DMS53 treated with DMSO at 0.1 percent for 48 hours (cell line): Measurements from ENCODE around the gene SFI1.
"Not testable (repeated sequence)": the region's sequence is repeated elsewhere in the genome, so short reads cannot be mapped to it uniquely, and the experiment has no call there.

Experiments used
- DNase-seq: peaks from one replicate; lab custom pipeline; 2025; ENCODE audit not compliant: unreplicated experiment; lab: John Stamatoyannopoulos, UW

Gene SFI1

GRCh38 chr22:31496007-31496734 lies at the start of gene SFI1:
TSS of gene SFI1 (plus strand) at chr22:31496536. CDS start at chr22:31508285, 11,749 bp downstream.
- peak; percentile 24 for DNase-seq

GRCh38 chr22:31446767-31447166 lies 49.6 kb upstream of the SFI1 start:
- no peak for DNase-seq

- no peak for DNase-seq
Measured at GRCh38 chr22:31447337-31447736, 49.0 kb upstream of the SFI1 start.

GRCh38 chr22:31448382-31448781 lies 48.0 kb upstream of the SFI1 start:
- DNase-seq = no peak

- no peak for DNase-seq
Measured at GRCh38 chr22:31449506-31449905, 46.8 kb upstream of the SFI1 start.

GRCh38 chr22:31451709-31452571 lies 44.4 kb upstream of the SFI1 start:
- DNase-seq = no peak

- no peak for DNase-seq
Measured at GRCh38 chr22:31461699-31462098, 34.6 kb upstream of the SFI1 start.

GRCh38 chr22:31465307-31465706 lies 31.0 kb upstream of the SFI1 start:
- no peak for DNase-seq

- DNase-seq = no peak
Measured at GRCh38 chr22:31474743-31475142, 21.6 kb upstream of the SFI1 start.

- no peak for DNase-seq
Measured at GRCh38 chr22:31475800-31476199, 20.5 kb upstream of the SFI1 start.

GRCh38 chr22:31477329-31477728 lies 19.0 kb upstream of the SFI1 start:
- no peak for DNase-seq

- DNase-seq = no peak
Measured at GRCh38 chr22:31481129-31481528, 15.2 kb upstream of the SFI1 start.

GRCh38 chr22:31482470-31482869 lies 13.9 kb upstream of the SFI1 start:
- not testable (repeated sequence) for DNase-seq

- DNase-seq = not testable (repeated sequence)
Measured at GRCh38 chr22:31486369-31486768, 10.0 kb upstream of the SFI1 start.

- DNase-seq = no peak
Measured at GRCh38 chr22:31486951-31487350, 9.4 kb upstream of the SFI1 start.

- DNase-seq = no peak
Measured at GRCh38 chr22:31488346-31488883, 7.9 kb upstream of the SFI1 start.

GRCh38 chr22:31488988-31489617 lies 7.2 kb upstream of the SFI1 start:
- DNase-seq = no peak

GRCh38 chr22:31489632-31490495 lies 6.5 kb upstream of the SFI1 start, which contains the start of gene EIF4ENIF1:
TSS of gene EIF4ENIF1 (minus strand) at chr22:31489842. CDS start at chr22:31488718, 1,124 bp downstream.
- DNase-seq = no peak

- no peak for DNase-seq
Measured at GRCh38 chr22:31490496-31490925, 5.8 kb upstream of the SFI1 start.

- no peak for DNase-seq
Measured at GRCh38 chr22:31491218-31491962, 4.9 kb upstream of the SFI1 start.
